Fibroblast of mammary gland (primary cell): ENCODE data around the gene GMNC.

Source experiments
- DNase-seq: peaks from one replicate; pipeline ENCODE4 v3.0.0-alpha.2; 2010; ENCODE audit warnings: low read depth
- H3K4me3 ChIP-seq: 2 replicates; pipeline ENCODE4 v1.5.1; 2011; ENCODE audit warnings: low read depth, mild to moderate bottlenecking, low read length, moderate library complexity; ENCODE audit not compliant: control insufficient read depth
- TF ChIP-seq, protein P1 (sequence below): conservative IDR thresholded peaks from 2 replicates; pipeline ENCODE4 v1.5.1; 2011; ENCODE audit warnings: low read depth, low read length, inconsistent platforms; ENCODE audit not compliant: control insufficient read depth, insufficient read depth

The GMNC gene, protein sequence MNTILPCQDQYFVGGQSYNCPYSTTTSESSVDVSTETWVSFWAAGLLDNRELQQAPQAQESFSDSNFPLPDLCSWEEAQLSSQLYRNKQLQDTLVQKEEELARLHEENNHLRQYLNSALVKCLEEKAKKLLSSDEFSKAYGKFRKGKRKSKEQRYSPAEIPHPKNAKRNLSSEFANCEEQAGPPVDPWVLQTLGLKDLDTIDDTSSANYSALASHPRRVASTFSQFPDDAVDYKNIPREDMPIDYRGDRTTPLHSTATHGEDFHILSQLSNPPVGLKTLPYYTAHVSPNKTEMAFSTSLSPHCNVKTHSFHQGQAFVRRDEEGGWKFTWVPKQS

GRCh38 chr3:190862209-190863118 is at the start of gene GMNC:
Gene GMNC (minus strand): TSS chr3:190862694. CDS start chr3:190862615, 79 bp downstream.
- TF ChIP-seq, protein P1, sequence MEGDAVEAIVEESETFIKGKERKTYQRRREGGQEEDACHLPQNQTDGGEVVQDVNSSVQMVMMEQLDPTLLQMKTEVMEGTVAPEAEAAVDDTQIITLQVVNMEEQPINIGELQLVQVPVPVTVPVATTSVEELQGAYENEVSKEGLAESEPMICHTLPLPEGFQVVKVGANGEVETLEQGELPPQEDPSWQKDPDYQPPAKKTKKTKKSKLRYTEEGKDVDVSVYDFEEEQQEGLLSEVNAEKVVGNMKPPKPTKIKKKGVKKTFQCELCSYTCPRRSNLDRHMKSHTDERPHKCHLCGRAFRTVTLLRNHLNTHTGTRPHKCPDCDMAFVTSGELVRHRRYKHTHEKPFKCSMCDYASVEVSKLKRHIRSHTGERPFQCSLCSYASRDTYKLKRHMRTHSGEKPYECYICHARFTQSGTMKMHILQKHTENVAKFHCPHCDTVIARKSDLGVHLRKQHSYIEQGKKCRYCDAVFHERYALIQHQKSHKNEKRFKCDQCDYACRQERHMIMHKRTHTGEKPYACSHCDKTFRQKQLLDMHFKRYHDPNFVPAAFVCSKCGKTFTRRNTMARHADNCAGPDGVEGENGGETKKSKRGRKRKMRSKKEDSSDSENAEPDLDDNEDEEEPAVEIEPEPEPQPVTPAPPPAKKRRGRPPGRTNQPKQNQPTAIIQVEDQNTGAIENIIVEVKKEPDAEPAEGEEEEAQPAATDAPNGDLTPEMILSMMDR, result no peak
- DNase-seq, result peak; percentile 76
- peak within 1 kb of the TSS; percentile 67 for H3K4me3 ChIP-seq

- TF ChIP-seq, protein P1, result no peak
- no peak for DNase-seq
- H3K4me3 ChIP-seq, result no peak overlapping the region
These were observed 48.9 kb upstream of the GMNC start for GRCh38 chr3:190911382-190911781.

DNA sequence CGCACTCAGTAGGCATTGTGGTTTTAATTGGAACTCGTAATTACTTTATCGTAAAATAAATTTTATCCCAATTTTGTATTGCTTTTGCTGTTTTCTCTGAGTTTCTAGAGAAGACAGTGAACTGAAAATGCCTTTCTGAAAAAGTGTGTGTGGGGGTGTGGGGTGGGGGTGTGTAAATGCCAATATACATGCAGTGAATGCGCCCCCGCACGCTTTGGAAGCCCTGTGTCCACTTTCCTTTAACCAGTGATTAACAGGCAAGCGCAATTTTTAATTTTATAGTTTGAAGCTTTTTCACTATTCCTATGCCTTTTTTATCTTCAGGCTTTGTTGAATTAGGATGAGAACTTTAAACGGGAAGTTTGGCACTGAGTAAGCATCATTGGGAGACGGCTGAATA is 47.4 kb upstream of the GMNC start:
- TF ChIP-seq, protein P1, result no peak
- H3K4me3 ChIP-seq, result no peak overlapping the region
- DNase-seq, result no peak

DNA sequence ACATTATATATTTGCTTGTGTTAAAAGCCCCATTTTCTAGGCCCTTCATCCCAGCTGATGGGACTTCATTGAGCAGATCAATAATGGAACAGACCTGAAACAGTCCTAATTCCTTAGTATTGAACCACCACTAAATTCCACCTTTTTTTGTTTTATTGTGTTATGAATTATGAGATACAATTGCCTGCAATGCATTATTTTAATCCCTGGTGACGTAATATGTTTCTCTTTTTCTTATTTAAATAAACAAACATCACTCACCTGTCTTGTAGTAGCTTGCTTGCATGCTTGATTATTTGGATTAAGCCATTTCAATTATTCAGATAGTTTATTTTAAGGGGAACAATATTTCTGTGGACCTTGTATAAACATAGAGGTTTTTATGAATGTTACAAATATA is 40.7 kb upstream of the GMNC start:
- no peak overlapping the region for H3K4me3 ChIP-seq
- TF ChIP-seq, protein P1, result no peak
- DNase-seq, result no peak

DNA sequence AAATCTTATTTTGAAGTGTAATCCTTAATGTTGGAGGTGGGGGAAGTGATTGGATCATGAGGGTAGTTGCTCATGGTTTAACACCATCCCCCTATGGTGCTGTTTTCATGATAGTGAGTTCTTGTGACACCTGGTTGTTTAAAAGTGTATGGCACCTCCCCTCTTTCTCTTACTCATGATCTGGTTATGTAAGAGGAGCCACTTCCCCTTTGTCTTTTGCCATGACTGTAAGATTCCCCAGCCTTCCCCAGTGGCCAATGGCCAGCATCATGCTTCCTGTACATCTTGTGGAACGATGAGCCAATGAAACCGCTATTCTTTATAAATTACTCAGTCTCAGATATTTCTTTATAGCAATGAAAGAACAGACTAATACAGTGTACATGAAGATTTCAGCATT is 39.8 kb upstream of the GMNC start:
- peak; percentile 20 for DNase-seq
- H3K4me3 ChIP-seq, result no peak overlapping the region
- TF ChIP-seq, protein P1, result no peak

GRCh38 chr3:190892395-190892902 is 30.0 kb upstream of the GMNC start:
- peak; percentile 23 for DNase-seq
- no peak overlapping the region for H3K4me3 ChIP-seq
- TF ChIP-seq, protein P1, result no peak
